Right lobe of liver (tissue), 4 donors: ENCODE measurements around the gene P2RY11.

Experiments
- CTCF ChIP-seq, 4 donors: fragments of 200-600 bp in 3 of 4; fragments of 450-650 bp in 1 of 4; IDR thresholded peaks; one replicate each; pipeline versions ENCODE4 v1.5.1 to v1.8.0; 2016 to 2022; ENCODE audit warnings: antibody characterized with exemption in 4 of 4, mild to moderate bottlenecking in 2 of 4
- POLR2A ChIP-seq: fragments of 450-650 bp; IDR thresholded peaks from one replicate; pipeline ENCODE4 v1.6.1; 2017; ENCODE audit warnings: antibody characterized with exemption, mild to moderate bottlenecking
- donor health status: DM: no; HTN: no; CAD: no.
- donor health status: DM: no; HTN: no; CAD: no.
- donor health status: DM: no; HTN: yes; CAD: no.

GRCh38 chr19:10146142-10146541, 34.6 kb downstream of the P2RY11 start:
- no peak for TF ChIP-seq POLR2A
- TF ChIP-seq CTCF (IDR thresholded peaks at IDR 0.05), result no peak
